Activated T-cell treated with anti-CD3 and anti-CD28 coated beads, Interleukin-2, amount 50 U/mL, for 4 hours (primary cell): ENCODE results near the gene RAMP1. TPM values are rescaled to one million over a fixed set of nuclear protein-coding genes. Genes with fewer than 3 reads are reported as not detected.

ENCODE experiments used
- ATAC-seq, 2 donors: fragments of 200-7000 bp; cut with Tn5 transposase; one replicate each; pipeline ENCODE4 v1.10.0; 2021
- DNase-seq: peaks from one replicate; pipeline ENCODE4 v3.0.0-alpha.2; 2020
- H3K27me3 Mint-ChIP-seq: one replicate; pipeline ENCODE4 v1.8.0; 2021; ENCODE audit warnings: low read depth, mixed read lengths
- H3K36me3 Mint-ChIP-seq: one replicate; pipeline ENCODE4 v1.8.0; 2022; ENCODE audit warnings: mixed read lengths; ENCODE audit not compliant: insufficient read depth
- H3K4me1 Mint-ChIP-seq: one replicate; pipeline ENCODE4 v1.8.0; 2021; ENCODE audit warnings: low read depth, mixed read lengths
- H3K4me3 Mint-ChIP-seq: one replicate; pipeline ENCODE4 v1.8.0; 2021; ENCODE audit warnings: mild to moderate bottlenecking, moderate library complexity, mixed read lengths
- H3K9me3 Mint-ChIP-seq: one replicate; pipeline ENCODE4 v1.8.0; 2021; ENCODE audit warnings: mixed read lengths
- total RNA-seq, 3 donors: library from RNA; stranded (reverse); gene quantifications; one replicate each; pipeline ENCODE4 v1.2.1, GENCODE V29; 2021

Gene RAMP1
- total RNA-seq, 3 donors from 2014 or later, result 0.43 to 0.53 (median 0.46) TPM

GRCh38 chr2:237920673-237921072, 61.2 kb downstream of the RAMP1 start:
- Mint-ChIP-seq H3K27me3 (no peaks in the 10 kb centered on the region), H3K4me3 (no peak overlapping the region), H3K36me3 (no peaks in the 10 kb centered on the region), H3K4me1 (peaks cover 30% of the 10 kb centered on the region), H3K9me3 (no peaks in the 10 kb centered on the region)
- ATAC-seq (no peak), DNase-seq (no peak)

DNA sequence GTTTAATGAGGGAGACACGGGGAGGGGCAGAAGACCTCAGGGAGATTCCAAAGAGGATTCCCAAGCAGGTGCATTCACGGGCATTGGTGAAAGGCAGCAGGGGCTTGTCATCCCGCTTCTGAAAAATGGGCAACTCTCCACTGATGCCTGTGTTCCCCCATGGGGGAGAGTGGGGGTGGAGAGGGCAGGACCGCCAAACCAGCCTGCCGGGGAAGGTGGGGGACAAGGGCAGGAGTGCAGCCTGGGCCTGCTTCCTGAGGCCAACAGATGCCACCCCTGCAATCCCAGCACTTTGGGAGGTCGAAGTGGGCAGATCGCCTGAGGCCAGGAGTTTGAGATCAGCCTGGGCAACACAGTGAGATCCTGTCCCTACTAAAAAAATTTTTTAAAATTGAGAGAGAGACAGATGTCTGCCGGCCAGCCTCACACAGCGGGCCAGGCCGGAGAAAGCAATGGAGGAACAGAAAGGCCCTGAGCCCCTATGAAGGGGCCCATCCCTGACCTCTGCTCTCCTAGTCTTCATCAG, 62.6 kb downstream of the RAMP1 start:
- no peaks in the 10 kb centered on the region for H3K36me3 Mint-ChIP-seq
- H3K4me3 Mint-ChIP-seq, result no peak overlapping the region
- no peak for ATAC-seq
- DNase-seq, result no peak
- no peaks in the 10 kb centered on the region for H3K27me3 Mint-ChIP-seq
- H3K4me1 Mint-ChIP-seq, result peaks cover 38% of the 10 kb centered on the region
- no peaks in the 10 kb centered on the region for H3K9me3 Mint-ChIP-seq

- peak; percentile 21 for DNase-seq
- ATAC-seq, result peak; percentile 39 to 44
- Mint-ChIP-seq H3K4me1 (peaks cover 41% of the 10 kb centered on the region), H3K36me3 (no peaks in the 10 kb centered on the region), H3K27me3 (no peaks in the 10 kb centered on the region), H3K9me3 (no peaks in the 10 kb centered on the region), H3K4me3 (peak overlapping the region; percentile 61)
Measured at GRCh38 chr2:237922641-237923361, 63.4 kb downstream of the RAMP1 start.

GRCh38 chr2:237923481-237924163, 64.2 kb downstream of the RAMP1 start:
- peak overlapping the region; percentile 61 for H3K4me3 Mint-ChIP-seq
- no peaks in the 10 kb centered on the region for H3K9me3 Mint-ChIP-seq
- ATAC-seq (peak; percentile 99), DNase-seq (peak; percentile 79)
- no peaks in the 10 kb centered on the region for H3K36me3 Mint-ChIP-seq
- H3K4me1 Mint-ChIP-seq, result peaks cover 41% of the 10 kb centered on the region
- no peaks in the 10 kb centered on the region for H3K27me3 Mint-ChIP-seq

GRCh38 chr2:237924164-237924534, 64.7 kb downstream of the RAMP1 start:
- H3K4me3 Mint-ChIP-seq, result peak overlapping the region; percentile 43

DNA sequence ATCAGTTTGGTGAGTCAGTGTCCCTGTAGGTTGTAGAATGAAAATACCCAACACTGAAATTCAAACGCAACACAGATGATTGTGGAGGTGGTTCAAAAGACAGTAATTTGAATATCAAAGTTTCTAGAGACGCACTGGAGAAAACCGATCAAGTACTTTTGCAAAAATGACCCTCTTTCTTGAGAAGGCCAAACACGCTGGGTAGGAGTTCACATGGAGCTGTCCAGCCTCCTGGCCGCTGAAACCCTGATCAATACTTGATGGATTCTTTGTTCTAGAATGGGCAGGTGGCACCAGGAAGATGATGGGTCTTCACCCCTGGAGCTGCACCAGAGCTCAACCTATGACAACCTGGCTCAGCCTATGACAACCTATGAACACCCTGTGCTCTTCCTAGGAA, 67.7 kb downstream of the RAMP1 start:
- H3K4me1 Mint-ChIP-seq, result peaks cover 35% of the 10 kb centered on the region
- no peaks in the 10 kb centered on the region for H3K36me3 Mint-ChIP-seq
- no peaks in the 10 kb centered on the region for H3K27me3 Mint-ChIP-seq
- no peaks in the 10 kb centered on the region for H3K9me3 Mint-ChIP-seq
- DNase-seq, result no peak
- H3K4me3 Mint-ChIP-seq, result no peak overlapping the region
- no peak for ATAC-seq

More at GRCh38 chr2:237924164-237924534, 64.7 kb downstream of the RAMP1 start:
- H3K27me3 Mint-ChIP-seq, result no peaks in the 10 kb centered on the region
- H3K4me1 Mint-ChIP-seq, result peaks cover 41% of the 10 kb centered on the region
- ATAC-seq, result no peak
- H3K36me3 Mint-ChIP-seq, result no peaks in the 10 kb centered on the region
- no peak for DNase-seq
- no peaks in the 10 kb centered on the region for H3K9me3 Mint-ChIP-seq

GRCh38 chr2:237927986-237928385, 68.6 kb downstream of the RAMP1 start:
- DNase-seq (no peak), ATAC-seq (no peak)
- H3K4me1 Mint-ChIP-seq, result peaks cover 33% of the 10 kb centered on the region
- no peaks in the 10 kb centered on the region for H3K9me3 Mint-ChIP-seq
- no peaks in the 10 kb centered on the region for H3K36me3 Mint-ChIP-seq
- no peaks in the 10 kb centered on the region for H3K27me3 Mint-ChIP-seq
- H3K4me3 Mint-ChIP-seq, result no peak overlapping the region

GRCh38 chr2:237929979-237930378, 70.6 kb downstream of the RAMP1 start:
- H3K4me3 Mint-ChIP-seq, result no peak overlapping the region
- no peak for ATAC-seq
- DNase-seq, result no peak
- H3K9me3 Mint-ChIP-seq, result no peaks in the 10 kb centered on the region
- H3K4me1 Mint-ChIP-seq, result peaks cover 22% of the 10 kb centered on the region
- no peaks in the 10 kb centered on the region for H3K36me3 Mint-ChIP-seq
- no peaks in the 10 kb centered on the region for H3K27me3 Mint-ChIP-seq

DNA sequence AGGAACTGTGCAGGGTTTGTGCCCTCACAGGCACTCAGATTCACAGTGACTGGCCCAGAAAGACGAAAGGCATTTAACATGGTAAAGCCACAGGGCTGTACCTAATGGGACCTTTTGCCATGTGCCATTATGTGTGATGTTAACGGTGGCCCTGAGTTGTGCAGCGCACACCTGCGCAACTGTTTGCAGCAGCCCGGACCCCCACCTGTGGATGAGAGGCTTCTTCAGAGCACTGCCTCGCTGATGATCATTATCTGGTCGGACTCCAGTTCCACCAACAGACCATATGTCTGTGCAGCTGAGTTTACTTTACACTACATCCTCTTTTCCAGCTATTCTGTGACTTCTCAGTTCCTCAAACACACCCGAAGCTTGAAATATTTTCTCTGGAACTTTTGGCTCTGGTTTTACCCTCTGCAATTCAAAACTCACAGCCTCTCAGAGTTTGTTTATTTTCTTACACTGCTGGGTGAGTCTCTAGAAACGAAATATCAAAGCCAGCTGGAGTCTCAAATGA, 71.8 kb downstream of the RAMP1 start:
- no peak overlapping the region for H3K4me3 Mint-ChIP-seq
- no peaks in the 10 kb centered on the region for H3K36me3 Mint-ChIP-seq
- peaks cover 17% of the 10 kb centered on the region for H3K4me1 Mint-ChIP-seq
- DNase-seq, result no peak
- ATAC-seq, result no peak
- no peaks in the 10 kb centered on the region for H3K27me3 Mint-ChIP-seq
- no peaks in the 10 kb centered on the region for H3K9me3 Mint-ChIP-seq

DNA sequence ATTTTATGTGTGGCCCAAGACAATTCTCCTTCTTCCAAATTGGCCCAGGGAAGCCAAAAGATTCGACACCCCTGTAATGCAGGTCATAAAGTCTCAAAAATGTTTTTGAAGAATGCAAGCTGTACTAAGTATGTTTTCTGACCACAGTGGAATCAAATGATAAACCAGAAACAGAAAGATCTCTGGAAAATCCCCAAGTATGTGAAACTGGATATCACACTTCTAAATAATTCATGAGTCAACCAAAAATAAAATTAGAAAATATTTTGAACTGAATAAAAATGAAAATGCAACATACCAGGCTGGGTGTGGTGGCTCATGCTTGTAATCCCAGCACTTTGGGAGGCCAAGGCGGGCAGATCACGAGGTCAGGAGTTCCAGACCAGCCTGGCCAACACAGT, 73.3 kb downstream of the RAMP1 start:
- Mint-ChIP-seq H3K4me3 (no peak overlapping the region), H3K9me3 (no peaks in the 10 kb centered on the region), H3K36me3 (no peaks in the 10 kb centered on the region), H3K27me3 (no peaks in the 10 kb centered on the region), H3K4me1 (peaks cover 11% of the 10 kb centered on the region)
- ATAC-seq (peak; percentile 85 to 86), DNase-seq (no peak)

DNA sequence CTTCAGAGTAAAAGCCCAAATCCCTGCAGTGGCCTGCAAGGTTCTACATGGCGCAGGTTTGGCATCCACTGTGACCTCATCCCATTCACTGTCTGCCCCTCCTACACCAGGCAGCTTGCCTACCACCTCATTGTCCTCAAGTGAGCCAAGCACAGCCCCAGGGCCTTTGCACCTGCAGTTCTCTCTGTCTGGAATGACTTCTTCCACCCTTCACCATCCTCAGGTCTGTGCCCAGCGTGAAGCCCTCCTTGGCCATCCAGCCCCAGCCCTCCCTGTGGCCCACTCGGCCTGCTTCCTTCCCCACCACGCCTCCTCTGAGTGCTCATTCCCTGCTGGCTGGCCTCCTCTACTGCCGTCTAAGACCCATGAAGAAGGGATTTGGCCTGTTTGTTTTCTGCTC, 74.8 kb downstream of the RAMP1 start:
- H3K4me3 Mint-ChIP-seq, result no peak overlapping the region
- no peak for DNase-seq
- ATAC-seq, result no peak
- H3K27me3 Mint-ChIP-seq, result no peaks in the 10 kb centered on the region
- no peaks in the 10 kb centered on the region for H3K9me3 Mint-ChIP-seq
- H3K4me1 Mint-ChIP-seq, result peaks cover 12% of the 10 kb centered on the region
- no peaks in the 10 kb centered on the region for H3K36me3 Mint-ChIP-seq

DNA sequence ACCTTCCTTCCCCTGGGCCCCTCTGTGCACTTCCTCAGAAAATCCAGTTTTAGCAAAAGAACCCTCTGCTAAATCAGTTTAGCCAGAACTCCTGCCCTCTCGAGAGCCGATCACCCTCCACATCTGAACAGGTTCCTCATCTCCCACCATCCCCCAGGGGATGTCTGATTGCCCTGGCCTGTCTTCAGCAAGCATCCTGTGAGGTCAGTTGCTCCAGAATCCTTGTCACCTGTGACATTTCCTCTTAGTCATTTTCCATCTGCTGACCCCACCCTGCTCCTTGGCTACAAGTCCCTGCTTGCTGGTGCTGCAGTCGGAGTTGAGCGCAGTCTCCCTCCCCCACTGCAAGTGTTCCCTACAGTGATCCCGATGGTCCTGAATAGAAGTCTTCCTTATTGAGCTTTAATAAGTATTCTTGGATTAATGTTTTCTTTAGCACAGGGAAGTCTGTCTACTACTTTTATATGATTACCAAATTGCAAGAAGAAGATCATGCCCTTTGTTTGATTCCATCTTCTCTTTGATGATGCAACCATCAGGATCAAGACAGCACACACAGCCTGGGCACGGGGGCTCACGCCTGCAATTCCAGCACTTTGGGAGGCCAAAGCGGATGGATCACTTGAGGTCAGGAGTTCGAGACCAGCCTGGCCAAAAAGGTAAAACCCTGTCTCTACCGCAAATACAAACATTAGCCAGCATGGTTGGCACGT, 76.5 kb downstream of the RAMP1 start:
- Mint-ChIP-seq H3K4me1 (peaks cover 25% of the 10 kb centered on the region), H3K9me3 (no peaks in the 10 kb centered on the region), H3K27me3 (no peaks in the 10 kb centered on the region)

GRCh38 chr2:237939251-237939650, 79.8 kb downstream of the RAMP1 start:
- no peaks in the 10 kb centered on the region for H3K27me3 Mint-ChIP-seq
- H3K4me1 Mint-ChIP-seq, result peaks cover 49% of the 10 kb centered on the region
- no peaks in the 10 kb centered on the region for H3K36me3 Mint-ChIP-seq
- no peak for ATAC-seq
- DNase-seq, result no peak
- no peak overlapping the region for H3K4me3 Mint-ChIP-seq
- H3K9me3 Mint-ChIP-seq, result peaks cover under 1% of the 10 kb centered on the region

More for the DNA sequence above, 76.5 kb downstream of the RAMP1 start:
- H3K4me3 Mint-ChIP-seq, result no peak overlapping the region
- ATAC-seq (no peak), DNase-seq (no peak)
- no peaks in the 10 kb centered on the region for H3K36me3 Mint-ChIP-seq

DNA sequence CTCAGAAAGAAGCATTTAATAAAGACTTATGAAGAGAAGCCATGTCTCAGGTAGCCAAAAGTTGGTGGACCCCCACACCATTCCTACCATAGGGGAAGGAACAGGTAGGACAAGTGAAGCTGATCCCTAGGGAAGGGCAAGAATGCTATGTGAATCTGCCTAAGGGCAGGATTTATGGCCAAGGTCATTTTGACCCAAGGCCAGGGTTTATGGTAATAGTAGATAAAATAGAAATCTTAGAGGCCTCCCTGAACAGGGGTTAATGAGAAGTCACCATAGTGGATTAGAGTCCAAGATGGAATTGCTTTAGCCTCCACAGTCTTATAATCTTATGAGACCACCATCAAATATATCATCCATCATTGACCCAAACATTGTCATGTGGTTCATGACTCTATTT, 81.4 kb downstream of the RAMP1 start:
- H3K9me3 Mint-ChIP-seq, result peaks cover 3% of the 10 kb centered on the region
- ATAC-seq (no peak), DNase-seq (no peak)
- no peak overlapping the region for H3K4me3 Mint-ChIP-seq
- peaks cover 57% of the 10 kb centered on the region for H3K4me1 Mint-ChIP-seq
- H3K27me3 Mint-ChIP-seq, result no peaks in the 10 kb centered on the region
- peaks cover 3% of the 10 kb centered on the region for H3K36me3 Mint-ChIP-seq
